ENCODE data around the gene NCBP3.
"Not testable (repeated sequence)": the region's sequence is repeated elsewhere in the genome, so short reads cannot be mapped to it uniquely, and the experiment has no call there.

NCBP3 gene

DNA sequence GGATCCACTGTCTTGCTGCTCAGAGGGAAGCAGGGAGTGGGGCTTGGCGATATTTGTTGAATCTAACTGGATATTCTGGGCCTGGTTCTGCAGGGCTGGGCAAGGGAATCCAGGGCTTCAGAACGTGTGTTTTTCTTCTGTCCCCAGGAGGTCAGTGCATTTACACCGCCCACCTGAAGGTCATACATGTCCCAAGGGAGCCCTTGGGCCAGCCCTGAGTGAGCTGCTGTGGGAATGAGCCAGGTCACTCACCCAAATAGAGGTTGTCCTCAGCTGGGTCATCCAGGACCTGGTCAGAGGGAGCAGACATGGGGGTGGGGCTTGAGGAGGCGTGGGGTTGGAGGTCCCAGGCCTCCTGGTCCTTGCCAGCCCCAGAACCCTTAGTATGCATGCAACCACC, 36.2 kb upstream of the NCBP3 start:
- no peak for DNase-seq (ENCODE audit: low read depth in 3 of 3)

DNA sequence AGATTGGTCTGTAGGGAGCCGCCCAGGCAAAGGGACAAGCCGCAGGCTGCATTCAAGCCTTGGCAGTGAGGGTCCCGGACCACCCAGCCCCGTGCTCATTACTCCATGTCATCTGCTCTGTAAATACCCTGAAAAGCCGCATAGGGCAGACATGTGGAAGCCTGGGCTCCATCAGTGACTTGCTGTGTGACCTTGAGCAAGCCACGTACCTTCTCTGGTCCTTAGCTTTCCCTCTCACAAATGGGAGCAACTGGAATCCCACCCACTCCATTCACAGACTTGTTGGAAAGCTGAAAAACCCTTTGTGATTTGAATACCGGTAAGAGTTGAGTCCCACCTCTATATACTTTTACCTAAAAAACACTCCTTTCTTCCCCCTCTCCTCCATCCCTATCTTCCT, 34.9 kb upstream of the NCBP3 start:
- no peak for DNase-seq (ENCODE audit: low read depth in 3 of 3)

DNA sequence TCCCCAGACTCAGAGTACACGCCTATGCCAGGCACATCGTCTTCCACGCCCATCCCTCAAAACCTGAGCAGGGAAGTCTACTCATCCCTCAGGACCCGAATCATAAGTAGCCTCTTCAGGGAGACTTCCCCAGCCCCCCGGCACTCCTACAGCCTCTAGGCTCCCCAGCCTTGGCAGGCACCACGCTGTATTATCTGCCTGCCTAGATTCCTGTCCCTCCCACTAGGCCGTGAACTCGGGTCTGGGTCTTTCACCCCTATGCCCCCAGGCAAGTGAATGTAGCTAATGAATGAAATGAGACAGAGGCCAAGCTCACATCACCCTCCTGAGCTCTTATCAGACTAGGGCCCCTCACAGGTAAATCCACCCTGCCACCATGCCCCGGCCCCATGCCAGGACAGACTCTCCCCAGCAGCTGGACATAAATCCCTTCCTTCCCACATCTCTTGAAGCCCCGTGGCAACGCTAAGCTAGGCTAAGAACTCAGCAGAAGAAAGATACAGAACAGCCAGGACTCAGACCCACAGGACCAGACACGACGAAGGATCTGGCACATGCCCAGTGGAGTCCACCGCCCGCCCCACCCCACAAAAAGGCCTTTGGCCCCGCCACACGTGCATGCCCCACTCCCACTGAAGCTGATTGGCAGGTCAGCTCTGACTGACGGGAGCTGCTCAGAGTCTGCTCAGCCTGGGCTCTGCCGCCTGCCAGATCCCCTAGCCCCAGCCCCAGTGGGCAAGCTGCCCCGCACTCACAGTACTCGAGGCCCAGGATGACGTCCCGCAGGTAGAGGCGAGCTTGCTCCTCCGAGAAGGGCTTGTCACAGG, 33.8 kb upstream of the NCBP3 start:
- DNase-seq (ENCODE audit: low read depth in 3 of 3) = no peak

DNA sequence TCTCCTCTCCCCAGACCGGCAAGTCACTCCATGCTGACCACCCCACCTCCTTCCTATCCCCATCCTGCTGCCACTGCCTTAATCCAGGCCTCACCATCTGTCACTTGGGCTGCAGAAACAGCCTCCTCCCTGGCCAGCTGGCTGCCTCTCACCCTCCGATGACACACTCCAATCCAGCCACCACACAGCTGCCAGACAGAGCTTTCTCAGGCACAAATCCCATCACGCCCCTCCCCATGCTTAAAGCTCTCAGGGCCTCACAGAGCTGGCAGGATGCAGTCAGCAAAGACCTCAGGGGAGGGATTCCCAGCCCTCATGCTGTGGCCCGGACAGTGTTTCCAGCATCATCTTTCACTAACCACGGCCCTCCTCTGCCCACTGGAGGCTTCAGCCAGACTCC, 33.1 kb upstream of the NCBP3 start:
- DNase-seq (ENCODE audit: low read depth in 3 of 3) = no peak

DNA sequence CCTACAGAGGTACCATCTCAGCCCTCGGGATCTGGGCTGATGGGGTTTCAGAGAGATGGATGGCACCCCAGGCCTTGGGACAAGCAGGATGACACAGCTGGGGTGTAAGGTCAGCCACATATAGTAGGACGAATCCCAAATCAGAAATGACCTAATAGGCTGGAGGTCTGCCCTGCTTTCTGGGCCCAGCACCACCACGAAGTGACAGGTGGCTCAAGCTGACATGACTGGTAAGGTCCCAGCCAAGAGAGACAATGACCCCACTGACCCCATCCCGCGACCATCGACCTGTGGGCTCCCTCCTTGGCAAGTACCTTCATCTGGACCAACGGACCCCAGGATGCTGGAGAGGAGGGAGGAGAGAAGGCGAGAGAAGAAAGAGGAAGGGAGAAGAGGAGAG, 31.2 kb upstream of the NCBP3 start:
- no peak for DNase-seq (ENCODE audit: low read depth in 3 of 3)

DNA sequence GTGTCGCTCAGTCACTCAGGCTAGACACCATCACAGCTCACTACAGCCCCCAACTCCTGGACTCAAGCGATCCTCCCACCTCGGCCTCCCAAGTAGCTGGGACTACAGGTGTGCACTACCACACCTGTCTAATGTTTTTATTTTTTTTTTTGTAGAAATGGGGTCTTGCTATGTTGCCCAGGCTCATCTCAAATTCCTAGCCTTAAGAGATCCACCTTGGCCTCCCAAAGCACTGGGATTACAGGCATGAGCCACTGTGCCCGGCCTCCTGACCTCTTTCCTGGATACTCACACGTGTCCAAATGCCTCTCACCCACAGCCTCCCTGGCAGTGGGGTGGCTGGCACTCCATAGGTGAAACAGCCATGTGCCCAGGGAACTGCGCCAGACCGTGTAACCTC, 29.3 kb upstream of the NCBP3 start:
- DNase-seq (ENCODE audit: low read depth in 3 of 3) = no peak

DNA sequence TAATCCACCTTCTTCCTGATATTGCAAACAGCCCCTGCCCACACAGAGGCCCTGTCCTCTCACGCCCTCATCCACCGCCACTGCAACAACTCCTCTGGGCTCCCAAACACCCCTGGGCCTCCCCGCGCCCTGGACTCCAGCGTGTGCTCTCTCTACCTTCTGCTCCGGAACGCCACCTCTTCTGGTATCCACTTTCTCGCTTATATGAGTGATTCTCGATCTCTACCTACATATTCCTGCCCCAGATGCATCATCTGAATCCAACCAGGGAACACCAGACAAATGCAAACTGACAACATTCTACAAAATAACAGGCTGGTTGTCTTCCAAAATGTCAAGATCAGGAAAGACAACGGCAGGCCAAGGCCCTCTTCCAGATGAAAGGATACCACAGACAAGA, 27.8 kb upstream of the NCBP3 start:
- DNase-seq (ENCODE audit: low read depth in 3 of 3) = no peak

DNA sequence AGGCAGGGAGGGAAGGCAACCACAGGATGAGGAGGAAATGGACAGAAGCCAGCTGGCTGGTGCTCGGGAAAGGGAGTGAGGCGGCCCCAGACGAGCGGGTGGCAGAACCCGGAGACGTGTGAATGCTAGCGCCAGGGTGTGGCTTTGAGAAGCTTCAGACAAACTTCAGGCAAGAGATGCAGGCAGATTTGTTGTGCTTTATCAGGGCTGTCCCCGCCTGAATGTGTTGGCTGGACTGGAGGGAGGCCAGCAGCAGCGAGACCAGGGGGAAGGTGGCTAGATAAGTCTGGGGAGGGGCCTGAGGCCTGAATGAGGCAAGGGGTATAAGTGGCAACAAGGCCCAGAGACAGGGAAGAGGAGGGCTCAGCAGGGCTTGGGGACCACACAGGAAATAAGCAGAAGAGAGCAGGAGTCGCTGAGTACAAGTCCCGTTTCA, 24.8 kb upstream of the NCBP3 start:
- no peak for DNase-seq (ENCODE audit: low read depth in 3 of 3)

DNA sequence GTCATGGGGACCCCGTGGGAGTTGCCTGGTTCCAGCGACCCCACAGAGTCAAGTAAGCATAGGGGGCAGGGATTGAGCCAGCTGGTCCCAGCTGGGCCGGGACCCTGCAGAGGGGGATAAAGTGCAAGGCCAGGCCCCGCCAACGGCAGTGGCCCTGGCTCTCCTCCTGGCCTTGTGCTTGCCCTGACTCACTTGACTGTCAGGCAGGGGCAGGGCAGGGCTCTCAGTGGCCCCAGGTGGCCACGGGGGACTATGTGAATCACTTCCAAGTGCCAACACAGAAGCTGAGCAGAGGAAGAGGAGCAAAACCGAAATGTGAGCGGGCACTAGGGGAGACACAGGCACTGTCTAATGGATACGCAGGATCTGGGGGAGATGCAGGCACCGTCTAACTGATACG, 21.6 kb upstream of the NCBP3 start:
- DNase-seq (ENCODE audit: low read depth in 3 of 3) = no peak

DNA sequence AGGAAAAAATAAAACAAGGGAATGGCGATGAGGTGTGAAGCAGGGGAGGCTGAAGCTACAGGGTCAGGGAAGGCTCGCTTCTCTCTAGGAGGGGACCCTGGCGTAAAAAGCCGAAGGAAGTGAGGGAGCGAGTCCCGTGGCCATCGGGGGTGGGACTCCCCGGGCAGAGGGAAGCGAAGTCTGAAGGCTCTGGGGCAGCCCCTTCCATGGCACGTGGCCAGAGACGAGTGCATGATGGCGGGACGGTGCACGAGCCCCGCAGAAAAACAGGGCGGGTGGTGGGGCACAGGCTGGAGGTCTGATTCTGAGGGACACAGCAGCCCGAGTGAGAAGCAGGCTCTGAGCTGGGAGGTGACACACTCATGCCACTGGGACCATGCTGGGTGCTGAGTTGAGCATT, 21.1 kb upstream of the NCBP3 start:
- no peak for DNase-seq (ENCODE audit: low read depth in 3 of 3)

DNA sequence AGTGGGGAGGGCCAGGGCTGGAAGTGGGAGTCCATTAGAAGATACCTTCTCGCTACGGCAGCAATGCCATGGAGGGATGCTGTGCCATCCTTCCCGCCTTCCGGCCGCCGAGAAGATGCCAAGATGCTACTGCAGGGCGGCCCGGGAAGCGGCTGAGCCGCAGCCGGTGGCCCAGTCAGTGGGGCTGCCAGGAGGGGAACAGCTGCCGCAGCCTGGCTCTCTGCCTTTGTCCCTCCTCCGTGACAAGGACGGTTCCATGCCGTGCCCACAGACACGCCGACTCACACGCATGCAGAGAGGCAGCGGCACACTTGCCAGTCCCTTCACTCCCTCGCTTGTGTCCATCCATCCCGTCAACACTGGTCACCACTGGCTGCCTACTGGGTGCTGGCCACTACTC, 20.2 kb upstream of the NCBP3 start:
- no peak for DNase-seq (ENCODE audit: low read depth in 3 of 3)

DNA sequence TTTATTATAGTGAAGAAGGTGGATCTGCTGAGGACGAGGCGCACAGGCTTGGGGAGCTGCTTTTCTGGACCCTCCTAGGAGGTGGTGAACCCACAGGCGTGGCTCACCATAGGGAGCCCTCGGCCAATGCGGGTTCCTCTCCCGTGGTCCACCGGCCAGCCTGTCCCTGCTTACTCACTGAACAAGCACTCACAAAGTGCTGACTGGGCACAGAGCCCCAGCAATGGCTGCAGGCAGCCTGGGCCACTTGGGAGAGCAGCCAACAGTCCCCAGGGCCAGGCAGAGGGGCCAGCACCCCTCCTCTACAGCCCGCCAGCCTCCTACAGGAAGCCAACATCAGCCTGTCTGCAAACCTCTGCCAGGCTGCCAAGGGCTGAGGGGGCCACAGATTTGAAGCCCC, 19.1 kb upstream of the NCBP3 start:
- DNase-seq (ENCODE audit: low read depth in 3 of 3) = no peak

DNA sequence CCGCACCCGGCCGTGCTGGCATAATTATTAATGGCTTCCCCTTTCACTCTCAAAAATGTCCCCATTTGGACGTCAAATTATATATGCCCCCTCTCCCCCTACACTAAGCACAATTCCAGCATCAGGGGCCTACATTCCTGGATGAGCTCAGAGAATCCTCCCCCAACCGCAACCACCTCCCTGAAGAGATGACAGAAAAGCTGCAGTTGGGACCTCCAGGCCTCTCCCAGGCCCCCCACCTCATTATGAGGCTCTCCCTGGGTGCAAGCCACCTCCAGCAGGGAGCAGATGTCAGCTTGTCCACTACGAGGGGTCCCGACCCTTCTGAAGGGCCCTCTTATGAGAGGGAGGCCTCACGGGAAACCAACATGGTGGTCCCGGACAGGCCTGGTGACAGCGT, 18.5 kb upstream of the NCBP3 start:
- DNase-seq (ENCODE audit: low read depth in 3 of 3) = no peak

DNA sequence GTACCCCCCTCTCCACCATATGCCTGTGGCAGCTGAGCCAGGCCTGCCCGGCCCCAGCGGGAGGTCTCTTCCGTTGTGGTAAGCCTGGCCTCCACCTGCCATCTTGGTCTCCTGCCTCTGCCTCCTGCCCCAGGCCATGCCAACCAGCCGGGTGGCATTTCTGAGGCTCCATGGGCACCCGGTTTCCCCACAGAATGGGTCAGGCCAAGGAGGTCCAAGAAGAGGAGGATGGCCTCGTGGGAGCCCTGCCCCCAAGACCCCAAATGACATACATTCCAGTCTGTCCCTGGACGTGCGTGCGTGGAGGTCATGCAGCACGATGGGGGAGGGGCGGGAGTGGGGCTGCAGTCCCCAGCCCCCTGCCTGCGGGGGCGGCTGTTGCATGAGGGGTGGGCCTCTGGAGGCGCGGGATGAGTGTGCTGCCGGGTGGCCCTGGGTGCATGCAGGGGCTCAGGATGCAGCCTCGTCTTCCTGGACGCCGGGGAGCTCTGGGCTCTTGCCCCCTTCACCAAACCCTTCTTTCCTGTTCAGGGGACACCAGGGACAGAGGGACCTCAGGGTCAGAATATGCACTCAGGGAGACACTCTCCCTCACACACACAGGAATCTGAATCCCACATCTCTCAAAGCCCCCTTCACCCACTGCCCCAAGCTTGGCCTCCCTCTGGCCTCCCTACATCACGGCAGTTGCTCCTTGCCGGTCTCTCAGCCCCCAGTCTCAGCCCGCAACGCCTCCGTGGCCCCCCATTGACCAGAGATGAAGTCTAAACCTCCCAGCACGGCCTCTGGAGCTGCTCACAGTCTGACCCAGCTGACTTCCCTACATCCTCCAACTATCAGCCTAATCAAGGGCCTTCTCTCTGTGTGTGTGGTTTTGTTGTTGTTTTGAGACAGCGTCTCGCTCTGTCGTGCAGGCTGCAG, 16.0 kb upstream of the NCBP3 start:
- DNase-seq (ENCODE audit: low read depth in 3 of 3) = no peak

DNA sequence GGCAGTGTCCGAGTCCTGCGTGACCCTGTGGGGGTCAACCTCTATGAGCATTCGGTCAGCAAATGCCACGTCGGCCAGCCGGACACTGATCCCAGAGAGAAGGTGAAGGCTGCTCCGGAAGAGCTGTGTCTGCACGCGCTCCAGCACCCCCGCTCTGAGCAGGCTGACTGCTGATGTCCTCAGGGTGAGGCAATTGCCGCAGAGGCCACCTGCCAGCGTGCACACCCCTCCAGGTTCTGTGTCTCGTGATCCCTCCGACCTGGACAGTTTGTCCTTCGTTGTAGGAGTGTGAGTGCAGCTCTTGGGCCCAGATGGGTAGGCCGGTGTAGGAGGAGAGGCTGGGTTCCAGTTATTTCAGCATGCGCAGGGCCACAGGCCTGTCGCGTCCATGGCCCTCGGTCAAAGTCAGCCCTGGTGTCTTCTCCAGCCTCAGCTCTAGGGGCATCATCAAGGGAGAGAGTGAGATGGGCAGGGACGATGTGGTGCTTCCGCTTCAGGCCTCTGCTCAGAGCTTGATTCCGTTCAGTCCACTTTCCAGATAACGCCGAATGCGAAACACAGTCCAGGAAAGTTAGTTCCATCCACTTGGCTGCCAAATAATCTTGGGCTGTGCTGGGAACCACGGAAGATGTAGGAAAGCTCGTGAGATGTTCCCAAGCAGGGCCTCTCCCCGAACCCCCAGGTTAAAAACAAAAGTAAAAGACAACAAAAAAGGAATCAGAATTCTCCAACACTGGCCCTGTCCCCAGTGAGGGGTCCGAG, 15.1 kb upstream of the NCBP3 start:
- no peak for DNase-seq (ENCODE audit: low read depth in 3 of 3)

DNA sequence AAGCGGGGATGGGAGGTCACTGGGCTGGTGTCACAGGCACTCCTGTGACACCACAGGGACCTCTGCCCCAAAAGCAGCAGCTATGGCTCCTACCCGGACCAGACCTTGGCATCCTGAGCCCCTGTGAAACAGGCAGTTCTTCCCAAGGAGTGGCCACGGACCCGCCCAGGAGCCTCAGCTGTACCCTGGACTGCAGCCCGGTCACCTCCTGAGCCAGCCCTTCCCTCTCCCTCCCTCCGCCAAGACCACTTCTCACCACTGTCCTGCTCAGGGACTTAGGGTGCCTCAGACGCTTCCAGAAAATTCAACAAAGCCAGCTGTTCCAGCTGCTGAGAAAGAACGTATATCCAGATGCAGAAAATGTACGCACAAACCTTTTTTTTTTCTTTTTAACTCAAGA, 13.9 kb upstream of the NCBP3 start:
- DNase-seq (ENCODE audit: low read depth in 3 of 3) = no peak

DNA sequence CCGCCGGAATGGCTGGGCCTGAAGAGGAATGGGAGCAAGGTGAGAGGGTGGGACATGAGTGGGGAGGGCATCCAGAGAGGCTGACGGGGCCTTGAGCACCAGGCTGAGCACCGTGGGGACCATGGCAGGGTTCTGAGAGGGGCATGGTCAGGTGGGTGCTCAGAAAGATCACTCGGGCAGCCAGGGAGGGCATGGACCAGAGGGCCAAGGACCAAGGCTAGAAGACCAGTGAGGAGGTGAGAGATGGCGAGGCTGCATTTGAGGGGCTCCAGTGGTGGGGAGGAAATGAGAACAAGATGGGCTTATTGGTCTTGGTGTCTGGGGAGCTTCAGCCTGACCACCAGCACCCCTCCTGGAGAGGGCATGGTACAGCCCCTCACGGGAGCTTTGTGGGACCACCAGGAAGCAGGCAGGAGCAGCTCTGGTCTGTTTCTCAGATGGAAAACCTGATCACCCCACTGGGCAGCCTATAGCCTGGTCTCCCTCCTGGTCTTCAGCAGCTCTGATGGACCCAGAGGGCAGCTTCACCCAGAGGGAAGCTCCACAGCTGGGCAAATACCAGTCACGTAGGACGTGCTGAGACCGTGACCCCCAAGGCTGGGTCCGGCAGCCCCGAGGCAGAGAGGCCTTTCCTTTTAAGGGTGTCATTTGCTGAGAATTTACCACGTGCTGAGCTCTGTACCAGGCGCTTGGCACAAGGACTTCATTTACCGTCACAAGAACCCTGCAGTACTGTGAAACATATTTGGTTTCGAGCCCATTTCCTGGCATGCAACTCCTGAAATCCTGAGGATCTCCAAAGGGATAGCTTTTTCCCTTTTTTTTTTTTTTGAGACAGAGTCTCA, 11.4 kb upstream of the NCBP3 start:
- no peak for DNase-seq (ENCODE audit: low read depth in 3 of 3)

DNA sequence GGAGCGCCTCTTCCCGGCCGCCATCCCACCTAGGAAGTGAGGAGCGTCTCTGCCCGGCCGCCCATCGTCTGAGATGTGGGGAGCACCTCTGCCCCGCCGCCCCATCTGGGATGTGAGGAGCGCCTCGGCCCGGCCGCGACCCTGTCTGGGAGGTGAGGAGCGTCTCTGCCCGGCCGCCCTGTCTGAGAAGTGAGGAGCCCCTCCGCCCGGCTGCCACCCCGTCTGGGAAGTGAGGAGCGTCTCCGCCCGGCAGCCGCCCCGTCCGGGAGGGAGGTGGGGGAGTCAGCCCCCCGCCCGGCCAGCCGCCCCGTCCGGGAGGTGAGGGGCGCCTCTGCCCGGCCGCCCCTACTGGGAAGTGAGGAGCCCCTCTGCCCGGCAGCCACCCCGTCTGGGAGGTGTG, 8.2 kb upstream of the NCBP3 start:
- DNase-seq (ENCODE audit: low read depth in 3 of 3) = not testable (repeated sequence)

DNA sequence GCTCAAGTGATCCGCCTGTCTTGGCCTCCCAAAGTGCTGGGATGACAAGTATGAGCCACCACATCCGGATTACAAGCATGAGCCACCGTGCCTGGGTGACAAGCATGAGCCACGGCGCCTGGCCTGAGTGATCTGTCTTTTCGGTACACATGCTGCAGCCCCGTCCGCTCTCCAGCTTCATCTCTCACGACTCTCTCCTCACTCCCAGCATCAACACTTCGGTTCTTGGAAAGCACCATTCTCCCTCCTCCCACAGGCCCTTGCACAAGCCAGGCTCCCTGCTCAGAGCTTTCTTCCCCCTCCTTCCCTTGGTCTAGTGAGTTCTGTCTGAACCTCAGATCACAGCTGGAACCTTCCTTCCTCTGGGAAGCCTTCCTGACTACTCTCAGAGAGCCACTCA, 6.5 kb upstream of the NCBP3 start:
- no peak for DNase-seq (ENCODE audit: low read depth in 3 of 3)

DNA sequence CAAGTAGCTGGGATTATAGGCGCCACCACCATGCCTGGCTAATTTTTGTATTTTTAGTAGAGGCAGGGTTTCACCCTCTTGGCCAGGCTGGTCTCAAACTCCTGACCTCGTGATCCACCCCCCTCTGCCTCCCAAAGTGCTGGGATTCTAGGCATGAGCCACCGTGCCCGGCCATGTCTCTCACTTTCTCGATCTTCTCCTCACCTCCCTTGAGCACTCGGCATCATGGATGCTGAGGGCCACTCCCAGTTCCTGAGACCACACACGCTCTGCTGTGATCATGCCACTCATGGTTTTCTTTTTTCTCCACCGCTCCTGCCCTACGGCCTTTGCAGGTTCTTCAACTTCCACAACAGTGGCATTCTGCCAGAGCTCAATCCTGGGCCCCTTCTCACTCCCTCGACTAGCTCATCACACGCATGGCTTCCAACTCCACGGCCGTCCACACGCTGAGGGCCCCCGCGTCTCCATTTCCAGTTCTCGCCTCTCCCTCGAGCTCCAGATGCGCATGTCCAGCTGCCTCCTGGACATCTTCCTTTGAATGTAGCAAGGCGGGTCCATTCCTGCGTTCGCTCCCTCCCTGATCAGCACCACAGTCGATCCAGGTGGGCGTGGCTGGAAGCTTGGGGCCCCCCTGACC, 5.5 kb upstream of the NCBP3 start:
- no peak for DNase-seq (ENCODE audit: low read depth in 3 of 3)

Data from stimulated activated CD4-positive, alpha-beta T cell treated with anti-CD3 and anti-CD28 coated beads, TNF-alpha, amount 100 ng/mL, for 48 hours (primary cell).